ENCODE results near the gene CFL1.

GRCh38 chr11:65842144-65842543 lies 15.8 kb downstream of the CFL1 start:
- no peak for TF ChIP-seq POLR2AphosphoS5 (IDR thresholded peaks at IDR 0.05; ENCODE audit: insufficient read depth in 1 of 2, low read depth in 1 of 2)
- TF ChIP-seq CTCF (IDR thresholded peaks at IDR 0.05), result no peak
- no peak for TF ChIP-seq POLR2A (IDR thresholded peaks at IDR 0.05)

Data from vagina (tissue), 2 donors.